ENCODE data around the gene OSER1. TPM values are rescaled to one million over a fixed set of nuclear protein-coding genes. Genes with fewer than 3 reads are reported as not detected.
"Not testable (repeated sequence)": the region's sequence is repeated elsewhere in the genome, so short reads cannot be mapped to it uniquely, and the experiment has no call there.

OSER1 gene
- 36.5 and 39.8 TPM in 2 replicates for total RNA-seq

DNA sequence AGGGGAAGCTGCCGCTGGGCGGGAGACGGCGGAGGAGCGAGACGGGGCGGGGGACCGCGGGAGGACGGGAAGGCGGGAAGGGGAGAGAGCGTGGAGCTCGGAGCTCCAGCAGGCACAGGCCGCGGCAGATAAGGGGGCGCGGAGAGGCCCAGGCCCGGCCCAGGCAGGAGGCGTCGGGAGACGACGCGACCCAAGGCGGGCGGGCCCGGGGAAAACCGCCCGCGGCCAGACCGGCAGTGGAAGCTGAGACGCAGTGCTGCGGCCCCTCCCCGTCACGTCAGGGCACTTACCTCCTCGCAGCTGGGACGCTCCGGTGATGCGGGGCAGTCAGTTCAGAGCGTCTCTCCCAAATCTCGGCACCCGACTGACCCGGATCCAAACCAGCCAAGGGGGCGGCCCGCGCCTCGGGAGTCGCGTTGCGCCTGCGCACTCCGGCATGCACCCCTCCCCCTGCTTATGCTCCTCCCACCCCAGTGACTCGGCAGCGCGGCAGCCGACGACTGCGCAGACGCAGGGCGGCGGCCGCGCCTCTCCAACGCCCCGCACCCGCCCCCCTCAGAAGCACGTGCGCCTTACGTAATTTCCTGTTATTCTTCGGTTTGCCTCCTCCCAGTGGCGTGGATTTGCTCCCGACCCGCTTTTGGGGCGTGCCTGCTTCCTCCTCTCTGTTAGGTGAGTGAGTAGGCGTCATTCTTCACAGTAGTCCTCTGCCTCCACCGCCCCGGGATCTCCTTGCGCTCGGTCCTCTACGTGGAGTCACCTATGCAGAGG, at the start of gene OSER1:
Gene OSER1 (minus strand): TSS at position 366 of the 771 bp plus-strand sequence. CDS start 3,814 bp downstream, outside the sequence.
- DNase-seq (ENCODE audit: low read depth), result peak; percentile 93

GRCh38 chr20:44258226-44258890, 47.8 kb upstream of the OSER1 start:
- DNase-seq (ENCODE audit: low read depth), result no peak

- DNase-seq (ENCODE audit: low read depth), result no peak
Observed at GRCh38 chr20:44256961-44257360, 46.4 kb upstream of the OSER1 start.

GRCh38 chr20:44255942-44256341, 45.4 kb upstream of the OSER1 start:
- no peak for DNase-seq (ENCODE audit: low read depth)

- DNase-seq (ENCODE audit: low read depth), result no peak
Observed at GRCh38 chr20:44254073-44254472, 43.5 kb upstream of the OSER1 start.

GRCh38 chr20:44253528-44253927, 43.0 kb upstream of the OSER1 start:
- DNase-seq (ENCODE audit: low read depth), result no peak

- DNase-seq (ENCODE audit: low read depth), result no peak
Observed at GRCh38 chr20:44251284-44251683, 40.7 kb upstream of the OSER1 start.

- DNase-seq (ENCODE audit: low read depth), result no peak
Observed at GRCh38 chr20:44248410-44248759, 37.8 kb upstream of the OSER1 start.

- DNase-seq (ENCODE audit: low read depth), result peak; percentile 7
Observed at GRCh38 chr20:44247586-44248409, 37.2 kb upstream of the OSER1 start.

- DNase-seq (ENCODE audit: low read depth), result no peak
Observed at GRCh38 chr20:44247131-44247571, 36.6 kb upstream of the OSER1 start, which contains the start of gene GDAP1L1. GDAP1L1 (plus strand) TSS chr20:44247308; CDS start chr20:44247335, 27 bp downstream.

DNA sequence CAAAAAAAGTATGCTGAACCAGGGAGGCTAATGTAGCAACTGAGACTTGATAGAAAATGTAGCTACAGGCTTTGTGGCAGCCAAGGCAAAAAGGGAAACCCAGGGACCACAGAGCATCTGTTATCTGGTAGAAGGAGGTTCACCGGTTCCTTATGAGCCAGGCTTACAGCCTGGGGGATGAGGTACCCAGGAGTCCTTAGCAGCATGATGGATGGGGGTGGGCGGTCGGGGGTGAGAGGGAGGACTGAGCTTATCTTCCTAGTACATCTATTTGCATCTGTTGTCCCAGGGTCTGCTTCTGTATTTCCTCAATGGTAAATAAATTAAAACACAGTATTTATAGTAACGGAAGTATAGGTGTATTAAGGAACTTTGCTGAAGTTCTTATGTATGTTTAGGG, 35.4 kb upstream of the OSER1 start:
- no peak for DNase-seq (ENCODE audit: low read depth)

DNA sequence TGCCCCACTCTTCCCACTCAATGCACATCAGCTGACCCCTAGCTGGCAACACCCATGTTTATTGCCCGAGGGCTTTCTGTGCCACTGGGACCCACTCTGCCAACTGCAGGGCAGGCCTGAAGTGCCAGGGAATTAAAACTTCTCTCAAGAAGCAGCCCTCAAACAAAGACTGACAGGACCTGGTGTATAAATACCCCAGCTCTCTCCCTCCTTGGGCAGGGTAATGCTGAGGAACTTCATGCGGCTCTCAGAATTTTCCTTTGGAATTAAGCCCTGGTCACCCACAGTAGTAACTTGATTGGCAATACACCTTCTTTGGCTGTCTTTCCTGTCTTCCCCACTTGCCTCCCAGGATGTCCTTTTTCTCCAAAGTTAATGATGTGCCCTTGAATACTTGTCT, 31.2 kb upstream of the OSER1 start:
- DNase-seq (ENCODE audit: low read depth), result no peak

GRCh38 chr20:44236840-44237239, 26.3 kb upstream of the OSER1 start:
- not testable (repeated sequence) for DNase-seq (ENCODE audit: low read depth)

DNA sequence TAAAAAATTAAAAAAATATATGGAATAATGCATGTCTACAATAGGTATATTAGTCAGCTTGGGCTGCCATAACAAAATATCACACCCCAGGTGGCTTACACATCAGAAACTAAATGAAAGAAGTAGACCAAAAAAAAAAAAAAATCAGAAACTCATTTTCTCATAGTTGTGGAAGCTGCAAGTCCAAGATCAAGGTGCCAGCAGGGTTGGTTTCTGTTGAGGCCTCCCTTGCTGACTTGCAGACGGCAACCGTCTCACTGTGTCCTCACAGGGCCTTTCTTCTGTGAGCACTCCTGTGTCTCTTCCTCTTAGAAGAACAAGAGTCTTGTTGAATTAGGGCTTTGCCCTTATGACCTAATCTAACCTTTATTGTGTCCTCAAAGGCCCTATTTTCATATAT, 25.1 kb upstream of the OSER1 start:
- no peak for DNase-seq (ENCODE audit: low read depth)

DNA sequence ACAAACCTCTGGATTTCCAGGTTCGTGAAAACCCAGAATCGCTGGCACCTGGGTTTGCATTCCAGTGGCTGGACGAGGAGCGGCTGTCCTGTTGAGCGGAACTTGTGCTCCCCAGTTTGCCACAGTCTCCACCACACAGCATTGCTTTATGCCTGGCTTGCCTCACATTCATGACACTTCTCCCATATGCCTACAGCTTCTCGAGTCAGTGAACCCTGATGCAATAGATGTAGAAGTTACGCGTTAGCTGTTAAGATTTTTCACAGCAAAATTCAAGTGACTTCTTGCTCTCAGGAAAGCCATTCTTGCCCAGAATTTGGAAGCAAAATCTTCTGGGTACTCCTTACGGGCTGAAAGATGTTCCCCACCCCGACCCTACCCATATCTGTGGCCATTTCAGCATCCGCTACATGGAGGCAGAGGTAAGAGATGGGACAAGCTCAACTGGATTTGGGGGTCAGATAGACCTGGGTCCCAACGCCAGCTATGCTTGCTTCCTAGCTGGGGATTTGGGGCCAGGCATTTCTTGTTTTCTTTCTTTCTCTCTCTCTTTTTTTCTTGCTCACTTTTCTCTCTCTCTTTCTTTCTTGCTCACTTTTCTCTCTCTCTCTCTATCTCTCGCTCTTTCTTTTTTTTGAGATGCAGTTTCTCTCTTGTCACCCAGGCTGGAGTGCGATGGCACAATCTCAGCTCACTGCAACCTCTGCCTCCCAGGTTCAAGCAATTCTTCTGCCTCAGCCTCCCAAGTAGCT, 24.2 kb upstream of the OSER1 start:
- DNase-seq (ENCODE audit: low read depth), result no peak

- no peak for DNase-seq (ENCODE audit: low read depth)
Observed at GRCh38 chr20:44233436-44234016, 23.0 kb upstream of the OSER1 start.

GRCh38 chr20:44232469-44232856, 21.9 kb upstream of the OSER1 start:
- DNase-seq (ENCODE audit: low read depth), result not testable (repeated sequence)

DNA sequence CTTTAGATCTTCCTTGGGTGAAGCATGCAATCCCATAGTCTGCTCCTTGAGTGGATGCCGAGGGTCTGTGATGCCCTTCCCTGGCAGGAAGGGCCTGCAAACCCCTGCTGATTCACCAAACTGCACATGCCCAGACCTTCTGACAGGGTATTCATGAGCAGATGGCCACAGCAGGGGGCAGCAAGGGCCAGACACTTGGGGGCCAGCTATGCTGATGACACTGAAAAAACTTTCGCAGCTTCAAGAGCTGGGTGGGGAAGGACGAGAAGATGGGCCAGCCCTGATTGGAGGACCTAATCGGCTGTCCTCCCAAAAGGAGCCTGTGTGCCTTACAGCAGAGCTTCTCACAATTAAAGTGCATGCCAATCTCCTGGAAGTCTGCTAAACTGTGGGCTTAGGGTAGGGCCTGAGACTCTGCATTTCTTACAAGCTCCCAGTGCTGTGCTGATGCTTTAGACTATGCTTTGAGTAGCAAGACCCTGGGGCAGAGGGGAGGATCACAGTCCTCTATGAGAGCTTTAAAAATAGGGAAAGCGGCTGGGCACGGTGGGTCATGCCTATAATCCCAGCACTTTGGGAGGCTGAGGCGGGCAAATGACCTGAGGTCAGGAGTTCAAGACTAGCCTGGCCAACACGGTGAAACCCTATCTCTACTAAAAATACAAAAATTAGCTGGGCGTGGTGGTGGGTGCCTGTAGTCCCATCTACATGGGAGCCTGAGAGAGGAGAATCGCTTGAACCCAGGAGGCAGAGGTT, 21.3 kb upstream of the OSER1 start:
- no peak for DNase-seq (ENCODE audit: low read depth)

DNA sequence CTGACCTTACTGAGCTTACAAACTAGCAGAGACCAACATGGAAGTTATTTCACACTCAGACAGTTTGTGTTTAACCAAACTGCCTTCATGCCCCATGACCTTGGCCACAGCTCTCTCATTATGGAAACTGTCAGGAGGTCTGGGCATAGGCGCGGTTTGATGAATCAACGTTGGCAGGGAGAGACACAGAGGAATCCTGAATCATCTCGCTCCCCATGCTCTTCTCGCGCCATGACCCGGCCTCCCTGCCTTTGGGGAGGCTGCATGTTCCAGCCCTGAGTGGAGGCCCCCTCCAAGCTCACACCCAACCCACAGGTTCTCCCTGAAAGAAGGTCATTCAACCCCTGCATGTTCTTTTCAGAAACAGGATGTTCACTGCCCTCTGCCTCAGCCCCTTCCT, 20.6 kb upstream of the OSER1 start:
- peak; percentile 36 for DNase-seq (ENCODE audit: low read depth)

DNA sequence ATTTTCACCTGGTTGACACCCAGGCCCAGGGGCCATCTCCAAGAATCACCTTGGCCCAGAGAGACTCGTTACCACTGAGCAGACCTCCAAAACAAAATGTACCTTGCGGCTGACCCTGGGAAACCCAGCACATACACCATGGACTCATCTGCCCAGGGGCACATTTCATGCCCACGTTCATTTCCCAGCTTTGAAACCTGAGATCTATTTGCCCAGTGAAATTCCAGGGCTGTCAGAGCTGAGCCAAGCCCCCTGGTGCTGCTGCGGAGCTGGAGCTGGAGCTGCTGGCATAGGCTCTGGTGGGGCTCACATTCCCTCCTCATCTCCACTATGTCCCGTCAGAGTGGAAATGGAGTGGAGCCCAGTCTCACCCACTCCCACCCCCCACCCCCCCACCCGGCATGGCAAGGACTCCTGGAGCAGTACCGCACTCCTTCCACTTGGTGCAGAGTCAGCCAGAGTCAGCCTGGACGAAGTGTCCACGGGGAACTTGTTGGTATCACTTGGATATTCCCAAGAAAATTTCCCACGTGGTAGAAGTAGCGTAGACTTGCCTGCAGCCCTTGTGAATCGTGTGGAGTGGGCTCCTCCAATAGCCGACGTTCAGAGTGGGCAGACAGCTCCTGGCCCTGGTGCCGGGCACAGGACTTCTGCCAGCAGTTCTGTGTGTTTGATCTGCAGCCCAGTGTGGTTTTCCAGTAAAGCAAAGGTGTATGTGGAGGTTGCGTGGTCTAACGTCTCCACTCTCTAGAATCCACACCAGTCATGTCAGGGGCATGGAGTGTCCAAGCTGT, 18.1 kb upstream of the OSER1 start:
- DNase-seq (ENCODE audit: low read depth), result no peak

Data from renal cortical epithelial cell (primary cell).